A204.1 (cell line): ENCODE measurements around the gene STRBP.
A peak's percentile ranks its signal among the peaks of the same experiment; 100 is the strongest.

Experiments
- FAIRE-seq: peaks from 2 replicates; lab custom pipeline; 2012; peaks lifted over from hg19 to GRCh38; lab: Jason Lieb, UNC

STRBP gene

DNA sequence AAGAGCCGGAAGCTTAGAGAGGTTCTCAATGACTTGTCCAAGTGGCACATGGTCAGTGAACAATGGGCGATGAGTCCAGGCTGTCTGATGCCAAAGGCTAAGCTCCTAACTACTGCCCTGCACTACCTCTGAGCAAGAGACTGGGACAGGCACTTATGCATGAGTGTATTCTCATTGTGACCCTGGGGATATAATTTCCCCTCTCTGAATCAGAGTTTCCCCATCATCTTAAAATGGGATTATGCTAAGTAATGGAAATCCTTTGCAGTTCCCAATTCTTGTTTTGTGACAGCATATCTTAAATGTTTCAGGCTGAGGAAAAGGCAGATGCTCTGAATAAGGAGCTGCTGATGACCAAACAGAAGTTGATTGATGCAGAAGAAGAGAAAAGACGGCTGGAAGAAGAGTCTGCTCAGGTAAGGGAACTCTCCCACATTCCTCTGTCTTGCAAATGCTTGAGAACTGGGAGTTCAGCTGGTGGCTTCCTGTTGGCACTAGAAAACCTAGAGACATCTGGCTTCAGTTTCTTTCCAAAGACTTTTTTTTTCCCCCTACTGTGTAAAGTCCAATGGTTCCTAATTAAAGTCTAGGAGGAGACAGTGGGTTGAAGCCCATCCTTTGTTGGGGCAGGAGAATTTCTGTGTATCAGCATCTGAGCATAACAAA lies 170.8 kb downstream of the STRBP start:
- no peak for FAIRE-seq

DNA sequence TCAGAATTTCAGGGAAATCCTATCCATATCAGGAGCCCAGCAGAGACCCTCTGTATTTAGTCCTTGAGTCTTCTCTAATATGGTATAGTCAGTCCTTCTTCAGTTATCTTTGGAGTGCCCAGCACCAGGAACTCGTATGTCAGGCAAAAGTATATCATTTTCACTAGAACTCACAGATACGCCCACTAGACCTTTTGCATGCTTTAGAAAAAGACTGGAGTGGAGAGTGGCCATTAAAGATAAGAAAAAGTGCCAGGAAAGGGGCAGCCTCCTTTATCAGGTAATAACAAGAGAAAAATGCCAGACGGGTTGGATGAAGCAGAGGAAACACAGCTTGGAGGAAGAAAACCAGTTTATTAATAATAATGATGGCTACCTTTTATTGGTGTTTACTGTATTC lies 171.4 kb downstream of the STRBP start:
- FAIRE-seq, result no peak

DNA sequence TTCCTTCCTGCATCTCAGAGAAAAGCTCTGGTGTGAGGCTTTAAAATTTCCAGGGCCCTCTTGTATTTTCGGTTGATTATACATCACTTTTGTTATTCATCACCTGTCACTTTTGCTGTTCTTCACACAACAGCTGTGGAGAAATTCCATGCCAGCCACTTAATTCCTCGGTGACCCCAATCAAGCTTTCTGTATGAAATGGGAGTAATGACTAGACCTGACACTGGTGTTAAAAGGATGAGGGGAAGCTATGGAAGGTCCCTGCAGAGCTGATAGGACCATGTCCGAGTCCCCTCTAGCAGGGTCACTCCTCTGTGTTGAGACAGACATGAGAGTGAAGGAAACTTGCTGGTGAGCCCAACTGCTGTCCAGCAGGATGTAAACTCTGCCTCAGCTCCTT lies 175.2 kb downstream of the STRBP start:
- no peak for FAIRE-seq

DNA sequence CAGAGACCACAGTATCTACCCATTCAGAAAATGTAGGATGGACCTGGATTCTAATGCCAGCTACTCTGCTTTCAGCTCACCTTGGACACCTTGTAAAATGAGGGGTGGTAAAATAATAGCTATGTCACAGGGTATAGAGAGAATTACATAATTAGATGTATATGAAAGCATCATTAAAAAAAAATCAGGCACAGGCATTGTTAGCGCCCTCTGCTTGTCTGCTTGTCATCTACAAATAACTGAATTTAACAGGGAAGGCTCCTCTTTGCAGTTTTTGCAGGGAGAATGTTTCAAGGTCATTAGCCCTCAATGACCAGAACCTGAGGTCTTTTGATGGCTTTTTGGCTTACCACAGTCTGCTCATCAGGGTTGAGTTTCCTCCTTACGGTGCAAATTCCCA lies 176.9 kb downstream of the STRBP start:
- FAIRE-seq, result no peak

DNA sequence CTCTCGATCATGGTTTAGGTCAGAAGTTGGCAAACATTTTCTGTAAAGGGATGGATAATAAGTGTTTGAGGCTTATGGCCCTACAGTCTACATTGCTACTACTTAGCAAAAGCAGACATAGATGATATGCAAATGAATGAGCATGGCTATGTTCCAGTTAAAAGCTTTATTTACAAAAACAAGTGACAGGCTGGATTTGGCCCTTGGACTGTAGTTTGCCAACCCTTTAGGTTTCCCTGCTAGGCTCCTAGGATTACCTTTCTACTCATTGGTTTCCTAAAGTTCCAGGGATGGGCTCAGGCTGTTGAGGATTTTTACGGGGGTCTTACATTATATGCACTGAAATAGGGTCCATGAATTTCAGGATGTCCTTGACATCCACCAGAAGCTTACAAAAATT lies 177.4 kb downstream of the STRBP start:
- FAIRE-seq, result no peak

DNA sequence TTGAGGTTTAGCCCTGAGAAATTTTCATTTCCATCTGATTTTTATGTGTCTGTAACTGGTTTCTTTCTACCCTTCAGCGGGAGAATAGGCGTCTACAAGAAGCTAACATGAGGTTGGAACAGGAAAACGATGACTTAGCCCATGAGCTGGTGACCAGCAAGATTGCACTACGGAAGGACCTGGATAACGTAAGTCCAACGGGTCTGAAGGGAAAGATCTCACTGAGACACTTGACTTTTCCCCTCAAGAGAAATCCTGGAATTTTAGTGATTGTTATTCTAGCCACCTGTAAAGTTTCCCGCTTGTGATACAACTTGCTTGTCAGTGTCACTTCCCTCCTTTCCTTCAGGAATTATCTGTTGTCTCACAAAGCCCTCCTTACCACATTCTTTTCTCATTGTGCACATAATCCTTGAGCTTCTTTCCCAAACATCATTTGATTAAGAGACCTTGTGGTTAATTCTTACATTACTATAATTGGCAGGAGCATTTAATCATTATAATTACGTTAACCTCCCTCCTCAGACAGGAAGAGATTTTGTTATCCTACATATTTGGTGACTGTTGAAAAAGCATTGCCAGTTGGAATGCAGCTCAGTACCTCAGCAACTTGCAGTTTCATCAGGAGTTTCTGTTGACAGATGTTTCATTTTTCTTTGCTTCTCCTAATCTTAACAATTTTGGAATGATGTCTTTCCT lies 178.0 kb downstream of the STRBP start:
- FAIRE-seq, result no peak

DNA sequence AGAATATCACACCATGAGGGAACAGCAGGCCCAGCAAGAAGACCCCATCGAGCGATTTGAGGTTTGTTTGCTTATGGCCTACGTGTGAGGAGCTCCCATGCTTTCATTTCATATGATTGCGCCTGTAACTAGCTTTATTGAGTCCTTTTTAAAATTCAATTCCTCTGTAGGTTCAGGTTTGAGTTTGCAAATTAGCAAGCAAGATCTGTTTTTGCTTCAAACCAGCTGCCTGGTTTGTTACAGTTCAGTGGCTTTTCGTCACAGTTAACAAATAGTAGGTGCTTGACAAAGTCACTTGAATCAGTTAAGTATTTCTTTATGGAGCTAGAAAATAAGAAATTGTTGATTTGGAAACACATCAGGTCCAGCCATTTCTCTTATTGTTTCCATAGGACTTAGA lies 178.6 kb downstream of the STRBP start:
- FAIRE-seq, result no peak

DNA sequence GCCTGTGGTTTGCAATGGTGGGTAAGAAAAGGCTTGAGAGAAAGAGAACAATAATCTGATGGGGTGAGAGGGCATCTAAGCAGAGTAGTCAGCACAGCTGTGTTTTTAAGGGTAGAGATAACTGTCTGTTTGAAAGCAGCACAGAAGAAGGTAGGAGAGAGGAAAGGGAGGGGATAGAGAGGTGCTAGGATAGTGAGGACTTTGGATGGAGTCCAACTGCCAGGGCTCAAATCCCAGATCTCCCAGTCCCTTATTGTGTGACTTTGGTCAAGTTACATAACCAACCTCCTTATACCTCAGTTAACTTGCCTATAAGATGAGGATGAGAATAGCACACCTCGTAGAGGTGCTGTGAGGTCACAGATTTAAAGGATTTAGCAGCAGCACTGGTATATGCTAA lies 179.3 kb downstream of the STRBP start:
- FAIRE-seq, result no peak

DNA sequence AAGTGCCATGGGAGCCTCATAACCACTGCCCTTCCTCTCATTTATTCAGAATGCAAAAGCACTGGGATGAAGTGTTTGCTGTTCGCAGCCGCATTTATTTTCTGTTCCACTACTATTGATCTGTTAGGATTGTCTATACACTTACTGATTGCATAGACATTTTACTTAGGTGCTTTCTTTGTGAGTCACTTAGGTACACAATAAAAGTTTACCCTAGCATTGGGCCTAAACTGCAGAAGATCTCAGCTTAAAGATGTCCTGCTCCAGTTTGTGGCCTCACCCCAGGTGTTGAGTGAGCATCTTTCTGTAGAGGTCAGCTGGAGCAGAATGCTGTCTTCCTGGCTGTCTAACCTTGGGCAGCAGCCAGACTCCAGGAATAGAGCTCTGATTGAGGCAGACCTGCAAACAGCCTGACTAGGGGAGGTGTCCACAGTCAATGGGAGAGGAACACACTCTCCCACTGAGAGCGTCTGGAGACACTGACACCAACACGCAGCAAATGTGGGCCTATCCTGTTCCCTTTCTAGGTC lies 181.0 kb downstream of the STRBP start:
- FAIRE-seq, result no peak

DNA sequence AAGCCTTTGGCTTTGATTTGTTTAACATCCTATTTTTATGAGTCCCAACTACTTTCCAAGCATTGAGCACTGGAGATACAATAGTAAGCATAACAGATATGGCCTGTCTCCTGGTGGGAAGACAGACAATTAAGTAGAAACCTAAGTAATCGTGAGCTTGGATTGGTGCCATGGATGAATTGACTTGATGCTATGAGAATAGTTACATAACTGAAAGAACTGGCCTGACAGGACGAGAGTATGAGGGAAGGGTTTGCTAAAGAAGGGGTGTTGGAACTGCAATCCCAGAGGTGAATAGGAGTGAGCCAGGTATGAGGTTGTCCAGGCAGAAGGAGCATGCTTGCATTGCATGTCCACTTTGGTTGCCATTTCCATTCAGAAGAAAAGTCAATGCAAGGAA lies 182.5 kb downstream of the STRBP start:
- no peak for FAIRE-seq

DNA sequence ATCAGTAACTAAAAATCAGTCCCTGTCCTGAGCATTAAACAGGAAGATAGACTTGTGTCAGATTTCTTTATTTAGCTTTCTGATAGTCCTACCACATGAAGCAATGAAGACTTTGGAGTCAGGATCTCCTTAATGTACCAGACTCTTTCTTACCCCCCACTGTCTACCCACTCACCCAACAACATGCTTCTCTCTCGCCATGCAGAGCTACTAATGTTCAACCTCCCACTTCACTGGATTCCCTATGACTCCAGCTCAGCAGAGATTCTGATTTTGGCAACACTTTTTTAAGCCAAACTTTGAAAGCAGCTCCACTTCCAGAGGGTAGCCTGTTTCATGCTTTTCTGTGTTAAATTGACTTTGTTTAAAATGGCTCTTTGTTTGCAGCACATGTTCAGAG lies 184.1 kb downstream of the STRBP start:
- FAIRE-seq, result no peak

DNA sequence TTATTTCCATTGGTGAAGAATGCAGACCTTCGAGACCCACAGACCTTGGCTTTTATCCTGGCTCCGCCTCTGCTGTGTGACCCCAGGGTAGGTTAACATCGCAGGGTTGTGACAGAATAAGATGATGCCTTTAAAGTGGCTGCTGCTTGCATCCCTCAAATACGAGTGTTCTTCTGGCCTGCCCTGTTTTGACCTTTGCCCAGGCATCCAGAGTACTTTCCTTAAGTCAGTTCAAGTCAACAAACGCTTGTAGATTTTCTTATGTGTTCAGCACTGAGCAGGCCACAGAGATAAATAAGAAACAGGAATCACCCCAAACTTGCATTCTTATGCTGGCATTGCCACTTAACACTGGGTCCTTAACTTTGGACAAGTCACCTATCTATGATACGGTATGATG lies 184.7 kb downstream of the STRBP start:
- FAIRE-seq, result no peak

DNA sequence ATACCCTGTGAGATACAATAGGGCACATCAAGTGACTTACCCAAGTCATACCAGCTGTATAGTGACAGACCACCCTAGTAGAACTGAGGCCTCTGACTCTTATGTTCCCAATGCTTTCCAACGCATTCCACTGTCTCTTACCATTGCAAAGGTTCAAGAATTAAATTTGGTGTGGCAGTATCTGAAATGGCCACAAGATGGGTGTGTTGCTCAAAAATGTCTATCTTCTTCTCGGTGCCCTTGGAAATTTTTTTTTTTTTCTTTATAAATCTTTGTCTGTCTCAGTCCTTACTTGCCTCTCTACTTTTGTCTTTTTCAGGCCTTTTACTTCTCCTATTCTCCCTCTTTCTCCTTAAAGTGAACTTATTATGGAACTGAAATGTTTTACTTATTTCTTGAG lies 186.6 kb downstream of the STRBP start:
- peak; percentile 85 for FAIRE-seq

DNA sequence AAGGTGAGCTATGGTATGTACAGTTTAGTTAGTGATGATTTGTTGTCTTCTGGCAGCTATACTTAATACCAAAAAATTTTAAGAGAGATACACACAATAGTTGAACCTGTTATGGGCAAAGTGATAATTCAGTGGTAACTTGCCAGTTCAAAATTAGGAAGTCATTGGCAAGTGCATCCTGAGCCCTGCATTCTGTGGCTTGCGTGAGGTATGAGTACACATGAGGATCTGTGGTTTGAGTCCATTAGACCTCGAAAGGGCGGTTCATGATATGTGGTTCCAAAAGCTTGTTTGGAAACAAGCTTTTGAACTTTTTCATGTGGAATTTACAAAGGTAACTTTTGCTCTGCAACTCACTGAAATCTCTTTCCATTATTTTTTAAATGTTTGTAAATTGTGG lies 187.9 kb downstream of the STRBP start:
- no peak for FAIRE-seq

DNA sequence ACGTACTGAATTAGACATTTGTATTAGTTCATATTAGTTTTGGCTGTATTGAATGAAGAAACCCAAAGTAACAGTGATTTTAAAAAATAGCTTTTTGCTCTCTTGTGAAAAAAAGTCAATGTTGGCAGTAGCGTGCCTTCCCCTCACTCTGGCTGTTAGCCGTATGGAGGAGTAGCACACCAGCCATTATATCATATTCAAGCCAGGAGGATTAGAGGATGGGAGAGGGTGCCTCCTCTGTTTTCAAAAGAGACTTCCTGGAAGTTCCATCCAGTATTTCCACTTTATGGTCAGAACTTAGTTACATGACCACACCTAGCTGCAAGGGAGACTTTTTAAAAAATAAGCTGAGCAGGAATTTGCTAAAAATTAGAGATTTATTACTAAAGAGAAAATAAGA lies 193.8 kb downstream of the STRBP start:
- FAIRE-seq, result no peak

DNA sequence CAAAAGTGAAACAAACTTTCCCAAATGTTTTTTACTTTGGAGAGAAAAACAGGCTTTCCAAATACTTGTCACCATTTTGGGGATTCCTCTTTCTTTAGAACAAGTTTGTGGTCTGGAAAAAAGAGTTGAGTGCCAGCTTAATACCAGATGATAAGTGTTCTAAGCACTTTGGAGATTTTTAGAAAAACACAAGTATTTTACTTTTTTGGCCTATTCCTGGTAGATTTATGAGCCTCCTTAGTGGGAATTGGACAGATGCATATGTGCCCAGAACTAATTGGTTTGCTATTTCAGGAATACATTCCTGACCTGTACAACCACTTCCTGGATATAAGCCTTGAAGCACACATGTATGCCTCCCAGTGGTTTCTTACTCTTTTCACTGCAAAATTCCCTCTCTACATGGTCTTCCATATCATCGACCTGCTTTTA lies 194.4 kb downstream of the STRBP start:
- FAIRE-seq, result no peak

DNA sequence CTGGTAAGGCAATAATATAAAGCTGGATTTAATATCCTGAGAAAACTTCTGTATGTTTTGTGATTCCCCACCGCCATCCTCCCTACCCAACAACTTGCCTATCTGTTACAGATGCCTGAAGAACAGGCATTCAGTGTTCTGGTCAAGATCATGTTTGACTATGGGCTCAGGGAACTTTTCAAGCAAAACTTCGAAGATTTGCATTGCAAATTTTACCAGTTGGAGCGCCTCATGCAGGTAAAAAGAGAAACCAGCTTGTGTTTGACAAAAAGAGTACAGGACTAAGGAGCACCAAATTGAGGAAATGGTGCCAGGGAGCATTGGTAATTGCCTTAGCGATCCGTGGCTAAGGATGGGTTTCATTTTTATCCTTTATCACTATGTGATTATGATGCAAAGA lies 194.9 kb downstream of the STRBP start:
- FAIRE-seq, result no peak

DNA sequence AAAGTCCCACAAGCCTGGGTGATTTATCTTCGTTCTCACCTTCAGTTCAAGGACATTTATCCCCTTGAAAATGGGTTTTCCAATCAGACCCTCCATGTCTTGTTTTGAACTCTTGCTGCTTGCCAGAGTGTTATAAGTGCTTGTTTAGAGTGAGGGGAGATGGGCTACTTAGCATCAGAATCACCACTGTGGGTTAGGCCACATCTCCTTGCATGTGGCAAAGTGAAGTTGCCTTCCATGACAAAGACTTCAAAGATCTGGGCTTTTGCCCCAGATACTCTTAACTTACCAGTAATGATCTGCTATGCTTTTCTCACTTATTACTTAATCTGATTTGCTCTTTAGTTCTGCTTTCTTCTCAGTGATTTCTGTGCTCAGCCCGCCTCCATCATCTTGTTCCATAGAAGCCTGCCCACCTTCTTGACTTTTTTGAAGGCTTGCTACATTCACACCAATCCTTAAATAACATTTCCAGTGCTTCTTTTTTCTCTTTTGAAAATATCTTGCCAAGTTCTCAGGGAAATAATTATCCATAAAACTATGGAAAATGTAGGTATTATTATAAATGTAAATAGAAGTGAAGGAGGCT lies 195.9 kb downstream of the STRBP start:
- no peak for FAIRE-seq
